Measurements from ENCODE around the gene PIGC.

PIGC gene

GRCh38 chr1:172453153-172453545, 9.3 kb upstream of the PIGC start:
- Histone ChIP-seq H3K27me3 (ENCODE audit: control insufficient read depth in 1 of 2, insufficient read depth in 2 of 2, low read length in 2 of 2) (no peaks in the 10 kb centered on the region), H3K36me3 (ENCODE audit: control insufficient read depth in 1 of 2, insufficient read depth in 2 of 2, low read length in 2 of 2) (no peaks in the 10 kb centered on the region), H3K9ac (ENCODE audit: low read depth in 1 of 2, low read length in 2 of 2) (no peak overlapping the region), H3K4me1 (ENCODE audit: control insufficient read depth in 1 of 2, insufficient read depth in 2 of 2, low read length in 2 of 2) (peaks cover 34 to 37% of the 10 kb centered on the region in 2 donors), H3K4me3 (ENCODE audit: low read depth in 1 of 2, low read length in 2 of 2) (no peak overlapping the region), H3K27ac (ENCODE audit: low read depth, low read length) (no peak overlapping the region), H3K9me3 (ENCODE audit: control insufficient read depth in 1 of 2, low read length in 2 of 2) (no peaks in the 10 kb centered on the region)

GRCh38 chr1:172452536-172453152, 8.8 kb upstream of the PIGC start:
- Histone ChIP-seq H3K4me3 (ENCODE audit: low read depth in 1 of 2, low read length in 2 of 2) (no peak overlapping the region), H3K27ac (ENCODE audit: low read depth, low read length) (no peak overlapping the region), H3K36me3 (ENCODE audit: control insufficient read depth in 1 of 2, insufficient read depth in 2 of 2, low read length in 2 of 2) (no peaks in the 10 kb centered on the region), H3K9ac (ENCODE audit: low read depth in 1 of 2, low read length in 2 of 2) (no peak overlapping the region), H3K27me3 (ENCODE audit: control insufficient read depth in 1 of 2, insufficient read depth in 2 of 2, low read length in 2 of 2) (no peaks in the 10 kb centered on the region), H3K4me1 (ENCODE audit: control insufficient read depth in 1 of 2, insufficient read depth in 2 of 2, low read length in 2 of 2) (peaks cover 34 to 37% of the 10 kb centered on the region in 2 donors), H3K9me3 (ENCODE audit: control insufficient read depth in 1 of 2, low read length in 2 of 2) (no peaks in the 10 kb centered on the region)

GRCh38 chr1:172451002-172451443, 7.2 kb upstream of the PIGC start:
- Histone ChIP-seq H3K9ac (ENCODE audit: low read depth in 1 of 2, low read length in 2 of 2) (peak overlapping the region in 1 of 2 donors; percentile 35), H3K36me3 (ENCODE audit: control insufficient read depth in 1 of 2, insufficient read depth in 2 of 2, low read length in 2 of 2) (no peaks in the 10 kb centered on the region), H3K27ac (ENCODE audit: low read depth, low read length) (no peak overlapping the region), H3K4me3 (ENCODE audit: low read depth in 1 of 2, low read length in 2 of 2) (peak overlapping the region; percentile 9 to 51), H3K4me1 (ENCODE audit: control insufficient read depth in 1 of 2, insufficient read depth in 2 of 2, low read length in 2 of 2) (peaks cover 30 to 37% of the 10 kb centered on the region in 2 donors), H3K27me3 (ENCODE audit: control insufficient read depth in 1 of 2, insufficient read depth in 2 of 2, low read length in 2 of 2) (no peaks in the 10 kb centered on the region), H3K9me3 (ENCODE audit: control insufficient read depth in 1 of 2, low read length in 2 of 2) (no peaks in the 10 kb centered on the region)

- Histone ChIP-seq H3K9ac (ENCODE audit: low read depth in 1 of 2, low read length in 2 of 2) (peak overlapping the region; percentile 22 to 35), H3K4me3 (ENCODE audit: low read depth in 1 of 2, low read length in 2 of 2) (peak overlapping the region; percentile 51 to 56), H3K27me3 (ENCODE audit: control insufficient read depth in 1 of 2, insufficient read depth in 2 of 2, low read length in 2 of 2) (no peaks in the 10 kb centered on the region), H3K36me3 (ENCODE audit: control insufficient read depth in 1 of 2, insufficient read depth in 2 of 2, low read length in 2 of 2) (no peaks in the 10 kb centered on the region), H3K9me3 (ENCODE audit: control insufficient read depth in 1 of 2, low read length in 2 of 2) (no peaks in the 10 kb centered on the region), H3K4me1 (ENCODE audit: control insufficient read depth in 1 of 2, insufficient read depth in 2 of 2, low read length in 2 of 2) (peaks cover 25 to 34% of the 10 kb centered on the region in 2 donors), H3K27ac (ENCODE audit: low read depth, low read length) (peak overlapping the region; percentile 46)
Observed at GRCh38 chr1:172450524-172450885, 6.6 kb upstream of the PIGC start.

- Histone ChIP-seq H3K36me3 (ENCODE audit: control insufficient read depth in 1 of 2, insufficient read depth in 2 of 2, low read length in 2 of 2) (no peaks in the 10 kb centered on the region), H3K9me3 (ENCODE audit: control insufficient read depth in 1 of 2, low read length in 2 of 2) (no peaks in the 10 kb centered on the region), H3K27ac (ENCODE audit: low read depth, low read length) (peak overlapping the region; percentile 46), H3K9ac (ENCODE audit: low read depth in 1 of 2, low read length in 2 of 2) (peak overlapping the region; percentile 22 to 35), H3K4me1 (ENCODE audit: control insufficient read depth in 1 of 2, insufficient read depth in 2 of 2, low read length in 2 of 2) (peaks cover 25 to 29% of the 10 kb centered on the region in 2 donors), H3K4me3 (ENCODE audit: low read depth in 1 of 2, low read length in 2 of 2) (peak overlapping the region; percentile 51 to 56), H3K27me3 (ENCODE audit: control insufficient read depth in 1 of 2, insufficient read depth in 2 of 2, low read length in 2 of 2) (no peaks in the 10 kb centered on the region)
Observed at GRCh38 chr1:172449585-172450523, 6.0 kb upstream of the PIGC start.

GRCh38 chr1:172448995-172449584, 5.2 kb upstream of the PIGC start:
- no peaks in the 10 kb centered on the region for H3K9me3 ChIP-seq (ENCODE audit: control insufficient read depth in 1 of 2, low read length in 2 of 2)
- no peak overlapping the region for H3K27ac ChIP-seq (ENCODE audit: low read depth, low read length)
- peak overlapping the region in 1 of 2 donors; percentile 12 for H3K9ac ChIP-seq (ENCODE audit: low read depth in 1 of 2, low read length in 2 of 2)
- no peaks in the 10 kb centered on the region for H3K27me3 ChIP-seq (ENCODE audit: control insufficient read depth in 1 of 2, insufficient read depth in 2 of 2, low read length in 2 of 2)
- no peaks in the 10 kb centered on the region for H3K36me3 ChIP-seq (ENCODE audit: control insufficient read depth in 1 of 2, insufficient read depth in 2 of 2, low read length in 2 of 2)
- H3K4me3 ChIP-seq (ENCODE audit: low read depth in 1 of 2, low read length in 2 of 2), result no peak overlapping the region
- H3K4me1 ChIP-seq (ENCODE audit: control insufficient read depth in 1 of 2, insufficient read depth in 2 of 2, low read length in 2 of 2), result peaks cover 25 to 31% of the 10 kb centered on the region in 2 donors

GRCh38 chr1:172447641-172448040, 3.8 kb upstream of the PIGC start:
- H3K27ac ChIP-seq (ENCODE audit: low read depth, low read length), result no peak overlapping the region
- H3K9ac ChIP-seq (ENCODE audit: low read depth in 1 of 2, low read length in 2 of 2), result no peak overlapping the region
- no peaks in the 10 kb centered on the region for H3K27me3 ChIP-seq (ENCODE audit: control insufficient read depth in 1 of 2, insufficient read depth in 2 of 2, low read length in 2 of 2)
- H3K9me3 ChIP-seq (ENCODE audit: control insufficient read depth in 1 of 2, low read length in 2 of 2), result no peaks in the 10 kb centered on the region
- peaks cover 31 to 32% of the 10 kb centered on the region in 2 donors for H3K4me1 ChIP-seq (ENCODE audit: control insufficient read depth in 1 of 2, insufficient read depth in 2 of 2, low read length in 2 of 2)
- no peaks in the 10 kb centered on the region for H3K36me3 ChIP-seq (ENCODE audit: control insufficient read depth in 1 of 2, insufficient read depth in 2 of 2, low read length in 2 of 2)
- H3K4me3 ChIP-seq (ENCODE audit: low read depth in 1 of 2, low read length in 2 of 2), result no peak overlapping the region

GRCh38 chr1:172446547-172446946, 2.7 kb upstream of the PIGC start:
- H3K9me3 ChIP-seq (ENCODE audit: control insufficient read depth in 1 of 2, low read length in 2 of 2), result no peaks in the 10 kb centered on the region
- H3K27ac ChIP-seq (ENCODE audit: low read depth, low read length), result no peak overlapping the region
- H3K4me1 ChIP-seq (ENCODE audit: control insufficient read depth in 1 of 2, insufficient read depth in 2 of 2, low read length in 2 of 2), result peaks cover 32 to 34% of the 10 kb centered on the region in 2 donors
- no peak overlapping the region for H3K9ac ChIP-seq (ENCODE audit: low read depth in 1 of 2, low read length in 2 of 2)
- H3K4me3 ChIP-seq (ENCODE audit: low read depth in 1 of 2, low read length in 2 of 2), result no peak overlapping the region
- H3K36me3 ChIP-seq (ENCODE audit: control insufficient read depth in 1 of 2, insufficient read depth in 2 of 2, low read length in 2 of 2), result no peaks in the 10 kb centered on the region
- no peaks in the 10 kb centered on the region for H3K27me3 ChIP-seq (ENCODE audit: control insufficient read depth in 1 of 2, insufficient read depth in 2 of 2, low read length in 2 of 2)

- Histone ChIP-seq H3K9me3 (ENCODE audit: control insufficient read depth in 1 of 2, low read length in 2 of 2) (no peaks in the 10 kb centered on the region), H3K27me3 (ENCODE audit: control insufficient read depth in 1 of 2, insufficient read depth in 2 of 2, low read length in 2 of 2) (no peaks in the 10 kb centered on the region), H3K4me3 (ENCODE audit: low read depth in 1 of 2, low read length in 2 of 2) (peak overlapping the region; percentile 71 to 86), H3K4me1 (ENCODE audit: control insufficient read depth in 1 of 2, insufficient read depth in 2 of 2, low read length in 2 of 2) (peaks cover 9% of the 10 kb centered on the region in 2 donors), H3K36me3 (ENCODE audit: control insufficient read depth in 1 of 2, insufficient read depth in 2 of 2, low read length in 2 of 2) (no peaks in the 10 kb centered on the region), H3K9ac (ENCODE audit: low read depth in 1 of 2, low read length in 2 of 2) (peak overlapping the region; percentile 84 to 89), H3K27ac (ENCODE audit: low read depth, low read length) (no peak overlapping the region)
Observed at GRCh38 chr1:172442843-172443565, 865 bp downstream of the PIGC start.

Data from duodenal mucosa (tissue), 2 donors.